CD4-positive, alpha-beta T cell (primary cell): ENCODE data around the gene ZHX3. TPM values are rescaled to one million over a fixed set of nuclear protein-coding genes. Genes with fewer than 3 reads are reported as not detected.

Source experiments
- ATAC-seq: fragments of 200-7000 bp; cut with Tn5 transposase; one replicate; pipeline ENCODE4 v1.10.0; 2022; ENCODE audit warnings: mild to moderate bottlenecking; ENCODE audit not compliant: poor library complexity
- CTCF ChIA-PET: fragments of 350-600 bp; sonication (Branson Sonifier 250); formaldehyde crosslinking; loops from one replicate; lab custom pipeline; 2021; ENCODE audit warnings: antibody characterized with exemption, inconsistent platforms; lab: Charles Lee
- POLR2A ChIA-PET: fragments of 350-600 bp; sonication (Branson Sonifier 250); formaldehyde crosslinking; loops from one replicate; lab custom pipeline; 2021; ENCODE audit warnings: antibody characterized with exemption, inconsistent platforms; lab: Charles Lee
- DNase-seq, 14 experiments: peaks; one replicate each; pipeline ENCODE4 v3.0.0-alpha.2; 2013 to 2020; ENCODE audit warnings: mixed read lengths in 2 of 14
- H3K27ac ChIP-seq, 2 donors: one replicate each; pipeline versions ENCODE4 v1.5.1 to v1.7.0; 2013; ENCODE audit warnings: low read length in 2 of 2, low read depth in 1 of 2, mild to moderate bottlenecking in 1 of 2
- H3K27me3 ChIP-seq, 2 experiments: 1 replicate in 1 of 2; 2 replicates in 1 of 2; pipeline versions ENCODE4 v1.6.1 to v1.7.0; 2013; ENCODE audit warnings: low read length in 2 of 2, control low read depth in 1 of 2, mild to moderate bottlenecking in 1 of 2, moderate library complexity in 1 of 2; ENCODE audit not compliant: insufficient read depth in 2 of 2, control insufficient read depth in 1 of 2
- H3K36me3 ChIP-seq: one replicate; pipeline ENCODE4 v1.6.1; 2013; ENCODE audit warnings: low read length, control low read depth; ENCODE audit not compliant: insufficient read depth
- H3K4me1 ChIP-seq: one replicate; pipeline ENCODE4 v1.6.1; 2013; ENCODE audit warnings: low read length, control low read depth; ENCODE audit not compliant: insufficient read depth
- H3K4me3 ChIP-seq: one replicate; pipeline ENCODE4 v1.5.1; 2013; ENCODE audit warnings: mild to moderate bottlenecking, low read length, moderate library complexity
- H3K9me3 ChIP-seq, 2 experiments: 1 replicate in 1 of 2; 2 replicates in 1 of 2; pipeline versions ENCODE4 v1.6.1 to v1.7.0; 2013; ENCODE audit warnings: low read length in 2 of 2, mild to moderate bottlenecking in 2 of 2, control low read depth in 1 of 2, moderate library complexity in 1 of 2; ENCODE audit not compliant: control insufficient read depth in 1 of 2, insufficient read depth in 1 of 2
- H3K27ac Mint-ChIP-seq: one replicate; pipeline ENCODE4 v1.8.0; 2020; ENCODE audit warnings: mixed read lengths
- H3K27me3 Mint-ChIP-seq: one replicate; pipeline ENCODE4 v1.8.0; 2021; ENCODE audit warnings: mixed read lengths
- H3K36me3 Mint-ChIP-seq: one replicate; pipeline ENCODE4 v1.8.0; 2021; ENCODE audit warnings: low read depth, mixed read lengths
- H3K4me1 Mint-ChIP-seq: one replicate; pipeline ENCODE4 v1.8.0; 2021; ENCODE audit warnings: low read depth, mixed read lengths
- H3K4me3 Mint-ChIP-seq: one replicate; pipeline ENCODE4 v1.8.0; 2020; ENCODE audit warnings: mild to moderate bottlenecking, mixed read lengths
- H3K9me3 Mint-ChIP-seq: one replicate; pipeline ENCODE4 v1.8.0; 2020; ENCODE audit warnings: mixed read lengths
- CTCF ChIP-seq: fragments of 200-600 bp; IDR thresholded peaks from one replicate; pipeline ENCODE4 v1.8.0; 2022; ENCODE audit warnings: antibody characterized with exemption, mild to moderate bottlenecking
- intact Hi-C, 2 experiments: fragments of 100-400 bp; cut with DNase I in 1 of 2; cut with micrococcal nuclease in 1 of 2; formaldehyde crosslinking; loops; one replicate each; pipeline versions ENCODE4 v1.15.1 to v1.9.0; 2023 to 2025; cut with DNase I, micrococcal nuclease
- total RNA-seq, 174 experiments: library from RNA in 2 of 174; stranded (reverse) in 2 of 174; gene quantifications; one replicate each; pipeline ENCODE4 v1.2.3 and lab custom pipeline; 2021 to 2026

The ZHX3 gene
- total RNA-seq, 2 experiments from 2014 or later = 6.6 to 7.6 TPM

GRCh38 chr20:41180599-41181333 lies 136.8 kb downstream of the ZHX3 start:
- POLR2A ChIA-PET = interaction anchor here (1.2 kb wide), 1 partner anchor 23 kb away, joined by 4 read pairs; no protein-coding TSS in a partner anchor
- Histone ChIP-seq H3K4me1 (peaks cover 3% of the 10 kb centered on the region), H3K27ac (peak overlapping the region in 1 of 2 donors; percentile 7), H3K36me3 (peaks cover 12% of the 10 kb centered on the region), H3K4me3 (no peak overlapping the region), H3K9me3 (no peaks in the 10 kb centered on the region), H3K27me3 (no peaks in the 10 kb centered on the region)
- peak overlapping the region; percentile 60 for H3K27ac Mint-ChIP-seq
- CTCF ChIA-PET = no interaction called here
- no peaks in the 10 kb centered on the region for H3K9me3 Mint-ChIP-seq
- DNase-seq = peak in 2 of 14 experiments; percentile 1 to 31
- no peak for ATAC-seq
- peaks cover 13% of the 10 kb centered on the region for H3K4me1 Mint-ChIP-seq
- H3K36me3 Mint-ChIP-seq = peaks cover 22% of the 10 kb centered on the region
- TF ChIP-seq CTCF = no peak
- no peak overlapping the region for H3K4me3 Mint-ChIP-seq
- intact Hi-C loops = no loop called here
- no peaks in the 10 kb centered on the region for H3K27me3 Mint-ChIP-seq

GRCh38 chr20:41179961-41180360 lies 137.6 kb downstream of the ZHX3 start:
- Mint-ChIP-seq H3K4me3 (no peak overlapping the region), H3K9me3 (no peaks in the 10 kb centered on the region), H3K36me3 (peaks cover 30% of the 10 kb centered on the region), H3K4me1 (peaks cover 13% of the 10 kb centered on the region), H3K27me3 (no peaks in the 10 kb centered on the region), H3K27ac (peak overlapping the region; percentile 60)
- peak in 2 of 14 experiments; percentile 2 to 16 for DNase-seq
- intact Hi-C loops = no loop called here
- no peaks in the 10 kb centered on the region for H3K9me3 ChIP-seq
- POLR2A ChIA-PET = no interaction called here
- H3K36me3 ChIP-seq = peaks cover 20% of the 10 kb centered on the region
- ATAC-seq = no peak
- H3K4me1 ChIP-seq = peaks cover 3% of the 10 kb centered on the region
- no peak overlapping the region for H3K4me3 ChIP-seq
- no peak overlapping the region for H3K27ac ChIP-seq
- no peaks in the 10 kb centered on the region for H3K27me3 ChIP-seq
- CTCF ChIA-PET = interaction anchor here (0.9 kb wide), 1 partner anchor 23 kb away, joined by 3 read pairs; no protein-coding TSS in a partner anchor
- TF ChIP-seq CTCF = no peak

- DNase-seq = peak in 2 of 14 experiments; percentile 1 to 14
- H3K4me3 ChIP-seq = no peak overlapping the region
- Mint-ChIP-seq H3K4me3 (no peak overlapping the region), H3K36me3 (peaks cover 40% of the 10 kb centered on the region), H3K27ac (peak overlapping the region; percentile 69), H3K9me3 (no peaks in the 10 kb centered on the region), H3K4me1 (peaks cover 13% of the 10 kb centered on the region), H3K27me3 (no peaks in the 10 kb centered on the region)
- CTCF ChIA-PET = interaction anchor here (0.9 kb wide), 1 partner anchor 22 kb away, joined by 3 read pairs; no protein-coding TSS in a partner anchor
- POLR2A ChIA-PET = no interaction called here
- H3K4me1 ChIP-seq = peaks cover 3% of the 10 kb centered on the region
- H3K27ac ChIP-seq = no peak overlapping the region
- H3K27me3 ChIP-seq = no peaks in the 10 kb centered on the region
- TF ChIP-seq CTCF = no peak
- no peak for ATAC-seq
- H3K9me3 ChIP-seq = no peaks in the 10 kb centered on the region
- intact Hi-C loops = no loop called here
- H3K36me3 ChIP-seq = peaks cover 30% of the 10 kb centered on the region
These were observed 138.6 kb downstream of the ZHX3 start for GRCh38 chr20:41178904-41179432.
